OCI-LY1 (cell line): ENCODE data around the gene STK38.
"Not testable (repeated sequence)": the region's sequence is repeated elsewhere in the genome, so short reads cannot be mapped to it uniquely, and the experiment has no call there.

Experiments
- EZH2 ChIP-seq: fragments of 200-600 bp; sonication (generic), shearing (Covaris generic); IDR thresholded peaks from 2 replicates; pipeline ENCODE4 v1.8.0; 2017; ENCODE audit warnings: borderline replicate concordance, mixed run types, mild to moderate bottlenecking, antibody characterized with exemption, low read length, moderate library complexity, mixed read lengths
- TF ChIP-seq, protein P1 (sequence below): fragments of 200-600 bp; sonication (generic), shearing (Covaris generic); IDR thresholded peaks from 2 replicates; pipeline ENCODE4 v1.5.1; 2017; ENCODE audit warnings: mild to moderate bottlenecking, antibody characterized with exemption, low read length, moderate library complexity, mixed read lengths

- TF ChIP-seq, protein P1, sequence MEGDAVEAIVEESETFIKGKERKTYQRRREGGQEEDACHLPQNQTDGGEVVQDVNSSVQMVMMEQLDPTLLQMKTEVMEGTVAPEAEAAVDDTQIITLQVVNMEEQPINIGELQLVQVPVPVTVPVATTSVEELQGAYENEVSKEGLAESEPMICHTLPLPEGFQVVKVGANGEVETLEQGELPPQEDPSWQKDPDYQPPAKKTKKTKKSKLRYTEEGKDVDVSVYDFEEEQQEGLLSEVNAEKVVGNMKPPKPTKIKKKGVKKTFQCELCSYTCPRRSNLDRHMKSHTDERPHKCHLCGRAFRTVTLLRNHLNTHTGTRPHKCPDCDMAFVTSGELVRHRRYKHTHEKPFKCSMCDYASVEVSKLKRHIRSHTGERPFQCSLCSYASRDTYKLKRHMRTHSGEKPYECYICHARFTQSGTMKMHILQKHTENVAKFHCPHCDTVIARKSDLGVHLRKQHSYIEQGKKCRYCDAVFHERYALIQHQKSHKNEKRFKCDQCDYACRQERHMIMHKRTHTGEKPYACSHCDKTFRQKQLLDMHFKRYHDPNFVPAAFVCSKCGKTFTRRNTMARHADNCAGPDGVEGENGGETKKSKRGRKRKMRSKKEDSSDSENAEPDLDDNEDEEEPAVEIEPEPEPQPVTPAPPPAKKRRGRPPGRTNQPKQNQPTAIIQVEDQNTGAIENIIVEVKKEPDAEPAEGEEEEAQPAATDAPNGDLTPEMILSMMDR = not testable (repeated sequence)
- TF ChIP-seq EZH2 = not testable (repeated sequence)
Measured at GRCh38 chr6:36449173-36449572, 98.1 kb downstream of the STK38 start.
